Activated B cell treated with CpG ODN at 0.5 μM for 24 hours (primary cell): ENCODE measurements around the gene NUP205. TPM values are rescaled to one million over a fixed set of nuclear protein-coding genes. Genes with fewer than 3 reads are reported as not detected.
"Not testable (repeated sequence)": the region's sequence is repeated elsewhere in the genome, so short reads cannot be mapped to it uniquely, and the experiment has no call there.

ENCODE experiments used
- ATAC-seq: fragments of 200-7000 bp; cut with Tn5 transposase; one replicate; pipeline ENCODE4 v1.10.0; 2021; ENCODE audit warnings: low read depth, mild to moderate bottlenecking, moderate library complexity
- CTCF ChIA-PET: fragments of 350-600 bp; sonication (Branson Sonifier 250); formaldehyde crosslinking; loops from one replicate; lab custom pipeline; 2021; ENCODE audit warnings: antibody characterized with exemption; lab: Charles Lee
- POLR2A ChIA-PET: fragments of 350-600 bp; sonication (Branson Sonifier 250); formaldehyde crosslinking; loops from one replicate; lab custom pipeline; 2021; ENCODE audit warnings: antibody characterized with exemption; lab: Charles Lee
- DNase-seq: peaks from one replicate; pipeline ENCODE4 v3.0.0; 2022
- H3K27ac Mint-ChIP-seq: one replicate; pipeline ENCODE4 v1.8.0; 2020; ENCODE audit warnings: mixed read lengths
- H3K27me3 Mint-ChIP-seq: one replicate; pipeline ENCODE4 v1.8.0; 2021; ENCODE audit warnings: mixed read lengths
- H3K36me3 Mint-ChIP-seq: one replicate; pipeline ENCODE4 v1.8.0; 2021; ENCODE audit warnings: low read depth, mixed read lengths
- H3K4me1 Mint-ChIP-seq: one replicate; pipeline ENCODE4 v1.8.0; 2021; ENCODE audit warnings: mixed read lengths
- H3K4me3 Mint-ChIP-seq: one replicate; pipeline ENCODE4 v1.8.0; 2020; ENCODE audit warnings: mild to moderate bottlenecking, mixed read lengths
- H3K9me3 Mint-ChIP-seq: one replicate; pipeline ENCODE4 v1.8.0; 2020; ENCODE audit warnings: mixed read lengths
- CTCF ChIP-seq: fragments of 200-600 bp; IDR thresholded peaks from one replicate; pipeline ENCODE4 v1.8.0; 2022; ENCODE audit warnings: antibody characterized with exemption, mild to moderate bottlenecking
- intact Hi-C: fragments of 100-400 bp; cut with micrococcal nuclease; formaldehyde crosslinking; loops from one replicate; pipeline ENCODE4 v1.15.1; 2024
- total RNA-seq: library from RNA; stranded (reverse); gene quantifications from 2 replicates; pipeline ENCODE4 v1.2.3, GENCODE V29; 2022

NUP205 gene
- total RNA-seq, 1 donor from 2014 or later = 84.1 TPM

GRCh38 chr7:135634191-135634878 lies 76.6 kb downstream of the NUP205 start:
- ATAC-seq (no peak), DNase-seq (no peak)
- no peak for TF ChIP-seq CTCF
- no peak overlapping the region for H3K4me3 Mint-ChIP-seq
- no peak overlapping the region for H3K27ac Mint-ChIP-seq
- no peaks in the 10 kb centered on the region for H3K27me3 Mint-ChIP-seq
- intact Hi-C loops = no loop called here
- ChIA-PET POLR2A (no interaction called here), CTCF (interaction anchor here (1.6 kb wide), 1 partner anchor 11 kb away, joined by 4 read pairs; no protein-coding TSS in a partner anchor)
- no peaks in the 10 kb centered on the region for H3K9me3 Mint-ChIP-seq
- no peaks in the 10 kb centered on the region for H3K4me1 Mint-ChIP-seq
- peaks cover 72% of the 10 kb centered on the region for H3K36me3 Mint-ChIP-seq

- ATAC-seq, H3K27ac Mint-ChIP-seq, POLR2A ChIA-PET, DNase-seq, intact Hi-C loops, H3K4me1 Mint-ChIP-seq, H3K9me3 Mint-ChIP-seq, H3K4me3 Mint-ChIP-seq, H3K27me3 Mint-ChIP-seq: not testable (repeated sequence)
- CTCF ChIA-PET = interaction anchor here (1.1 kb wide), 1 partner anchor 359 kb away, joined by 3 read pairs; no protein-coding TSS in a partner anchor
- peaks cover 77% of the 10 kb centered on the region for H3K36me3 Mint-ChIP-seq
Measured at GRCh38 chr7:135639690-135640089, 82.0 kb downstream of the NUP205 start.

GRCh38 chr7:135644154-135644553 lies 86.4 kb downstream of the NUP205 start:
- no peak for TF ChIP-seq CTCF
- POLR2A ChIA-PET = interaction anchor here (1.6 kb wide), 1 partner anchor 18 kb away, joined by 3 read pairs; the partner anchor contains the start of gene STMP1
- Mint-ChIP-seq H3K4me3 (no peak overlapping the region), H3K27ac (peak overlapping the region; percentile 14), H3K27me3 (no peaks in the 10 kb centered on the region), H3K9me3 (no peaks in the 10 kb centered on the region), H3K4me1 (no peaks in the 10 kb centered on the region), H3K36me3 (peaks cover 78% of the 10 kb centered on the region)
- ATAC-seq = no peak
- intact Hi-C loops = no loop called here
- CTCF ChIA-PET = interaction anchor here (1.3 to 6.1 kb wide), 6 partner anchors 18 to 369 kb away, joined by 3 to 81 read pairs (median 8); partner anchors contain the start of gene STMP1
- DNase-seq = no peak

GRCh38 chr7:135644729-135645128 lies 87.0 kb downstream of the NUP205 start:
- no peaks in the 10 kb centered on the region for H3K4me1 Mint-ChIP-seq
- no peak for DNase-seq
- H3K4me3 Mint-ChIP-seq = no peak overlapping the region
- H3K9me3 Mint-ChIP-seq = no peaks in the 10 kb centered on the region
- H3K36me3 Mint-ChIP-seq = peaks cover 73% of the 10 kb centered on the region
- POLR2A ChIA-PET = no interaction called here
- H3K27me3 Mint-ChIP-seq = no peaks in the 10 kb centered on the region
- H3K27ac Mint-ChIP-seq = no peak overlapping the region
- CTCF ChIA-PET = interaction anchor here (0.6 to 6.1 kb wide), 15 partner anchors 11 to 369 kb away, joined by 3 to 81 read pairs (median 4); no protein-coding TSS in a partner anchor
- ATAC-seq = no peak
- no peak for TF ChIP-seq CTCF
- intact Hi-C loops = loop anchor here (1.0 kb wide), 3 partner anchors 132 to 370 kb away; no protein-coding TSS in a partner anchor

GRCh38 chr7:135645296-135645904 lies 87.7 kb downstream of the NUP205 start:
- peak; percentile 73 for TF ChIP-seq CTCF
- intact Hi-C loops = loop anchor here (1.0 kb wide), 3 partner anchors 133 to 371 kb away; no protein-coding TSS in a partner anchor
- ATAC-seq (peak; percentile 62), DNase-seq (no peak)
- Mint-ChIP-seq H3K4me3 (no peak overlapping the region), H3K27ac (no peak overlapping the region), H3K36me3 (peaks cover 70% of the 10 kb centered on the region), H3K27me3 (no peaks in the 10 kb centered on the region), H3K4me1 (no peaks in the 10 kb centered on the region), H3K9me3 (no peaks in the 10 kb centered on the region)
- ChIA-PET CTCF (interaction anchor here (0.6 to 6.1 kb wide), 20 partner anchors 12 to 764 kb away, joined by 3 to 81 read pairs (median 4); no protein-coding TSS in a partner anchor), POLR2A (no interaction called here)
